DMS153 treated with DMSO at 0.1 percent for 48 hours (cell line): Measurements from ENCODE around the gene KCNK5.

Experiments
- DNase-seq: peaks from one replicate; lab custom pipeline; 2025; ENCODE audit not compliant: unreplicated experiment; lab: John Stamatoyannopoulos, UW

KCNK5 gene

DNA sequence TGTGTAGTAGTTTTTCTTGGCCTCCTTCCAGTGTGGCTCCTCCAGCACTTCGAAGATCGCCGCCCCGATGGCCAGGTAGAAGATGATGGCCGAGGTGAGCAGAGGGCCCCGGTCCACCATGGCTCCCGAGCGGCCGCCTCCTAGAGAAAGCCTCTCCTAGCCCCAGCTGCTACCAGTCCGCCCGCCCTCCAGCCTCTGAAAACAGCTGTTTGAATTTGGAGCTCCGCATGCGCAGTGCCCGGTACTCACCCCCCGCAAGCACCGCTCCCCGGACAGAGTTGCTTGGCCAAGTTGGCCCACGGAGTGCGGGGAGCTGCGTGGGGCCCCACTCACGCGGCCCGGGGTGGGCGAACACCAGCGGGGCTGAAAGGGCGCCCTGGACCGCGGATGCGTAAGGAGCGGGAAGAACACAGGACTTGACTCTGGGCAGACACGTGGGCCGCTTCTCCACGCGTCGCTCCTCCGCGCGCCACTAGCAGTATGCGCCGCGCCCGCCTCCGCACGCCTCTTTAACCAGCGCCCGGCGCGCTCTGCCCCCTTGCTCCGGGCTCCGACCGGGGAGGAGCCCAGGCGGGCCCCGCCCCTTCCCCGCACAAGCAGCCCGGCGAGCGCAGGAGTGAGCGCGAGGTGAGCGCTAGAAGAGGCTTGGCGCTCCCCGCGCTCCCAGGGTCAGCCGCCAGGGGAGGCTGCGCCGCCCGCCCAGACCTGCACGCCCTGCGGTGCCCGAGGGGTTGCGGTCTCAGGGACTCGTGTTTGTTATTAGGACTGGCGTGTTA lies at the start of gene KCNK5:
TSS of gene KCNK5 (minus strand) at position 484 of the 776 bp plus-strand sequence. CDS start at position 120, 364 bp downstream.
- peak; percentile 33 for DNase-seq

DNA sequence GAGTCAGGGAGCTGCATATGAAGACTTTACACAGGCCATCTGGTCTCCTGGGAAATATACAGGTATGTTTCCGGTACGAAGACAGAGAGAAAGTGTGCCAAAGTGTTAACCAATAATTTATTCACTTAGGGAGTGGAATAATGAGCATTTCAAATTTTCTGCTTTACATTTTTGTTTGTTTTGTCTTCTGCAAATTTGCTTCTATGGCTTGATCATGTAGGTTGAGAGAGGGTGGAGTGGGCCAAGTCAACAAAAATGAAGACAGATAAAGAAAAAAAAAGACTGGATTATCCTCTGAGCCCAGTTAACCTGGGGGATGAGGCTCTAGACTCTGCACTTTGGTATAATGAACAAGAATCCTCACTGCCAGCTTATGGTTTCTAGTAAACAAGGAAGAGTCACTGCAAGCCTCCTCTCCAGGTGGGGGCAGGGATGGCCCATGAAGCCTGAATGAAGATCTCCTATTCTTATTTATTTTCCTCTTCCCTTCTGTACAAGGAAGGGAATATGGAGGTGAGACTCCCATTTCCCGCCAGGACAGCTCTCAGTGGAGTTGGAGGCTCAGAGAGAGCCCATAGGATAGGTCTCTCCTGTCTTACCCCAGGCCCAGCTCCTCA lies 47.2 kb upstream of the KCNK5 start:
- DNase-seq = no peak

DNA sequence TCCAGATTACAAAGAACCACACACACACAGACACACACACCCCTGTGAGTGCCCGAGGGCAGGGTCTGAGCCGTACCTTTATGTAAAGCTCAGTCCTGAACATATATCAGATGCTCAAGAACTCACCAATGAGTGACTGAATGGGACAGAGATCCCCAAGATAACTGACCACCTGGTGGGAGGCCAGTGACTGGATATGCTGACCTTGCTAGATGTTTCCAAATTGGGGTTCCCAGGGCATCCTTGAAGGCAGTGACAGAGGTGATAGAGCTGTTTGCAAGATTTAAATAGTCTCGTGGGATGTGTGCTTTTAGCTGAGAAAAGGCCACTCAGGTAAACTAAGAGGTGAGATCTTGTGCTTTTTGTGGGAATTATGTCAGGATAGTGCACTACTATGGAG lies 45.6 kb upstream of the KCNK5 start:
- no peak for DNase-seq

GRCh38 chr6:39274471-39274870 lies 45.2 kb upstream of the KCNK5 start:
- no peak for DNase-seq

GRCh38 chr6:39273406-39273821 lies 44.1 kb upstream of the KCNK5 start:
- no peak for DNase-seq

- no peak for DNase-seq
These were observed 40.7 kb upstream of the KCNK5 start for GRCh38 chr6:39269961-39270360.

- no peak for DNase-seq
These were observed 39.4 kb upstream of the KCNK5 start for GRCh38 chr6:39268721-39269120.

- DNase-seq = no peak
These were observed 38.9 kb upstream of the KCNK5 start for GRCh38 chr6:39268171-39268570.

GRCh38 chr6:39266782-39267355 lies 37.6 kb upstream of the KCNK5 start:
- DNase-seq = no peak

GRCh38 chr6:39266375-39266774 lies 37.1 kb upstream of the KCNK5 start:
- peak; percentile 64 for DNase-seq

DNA sequence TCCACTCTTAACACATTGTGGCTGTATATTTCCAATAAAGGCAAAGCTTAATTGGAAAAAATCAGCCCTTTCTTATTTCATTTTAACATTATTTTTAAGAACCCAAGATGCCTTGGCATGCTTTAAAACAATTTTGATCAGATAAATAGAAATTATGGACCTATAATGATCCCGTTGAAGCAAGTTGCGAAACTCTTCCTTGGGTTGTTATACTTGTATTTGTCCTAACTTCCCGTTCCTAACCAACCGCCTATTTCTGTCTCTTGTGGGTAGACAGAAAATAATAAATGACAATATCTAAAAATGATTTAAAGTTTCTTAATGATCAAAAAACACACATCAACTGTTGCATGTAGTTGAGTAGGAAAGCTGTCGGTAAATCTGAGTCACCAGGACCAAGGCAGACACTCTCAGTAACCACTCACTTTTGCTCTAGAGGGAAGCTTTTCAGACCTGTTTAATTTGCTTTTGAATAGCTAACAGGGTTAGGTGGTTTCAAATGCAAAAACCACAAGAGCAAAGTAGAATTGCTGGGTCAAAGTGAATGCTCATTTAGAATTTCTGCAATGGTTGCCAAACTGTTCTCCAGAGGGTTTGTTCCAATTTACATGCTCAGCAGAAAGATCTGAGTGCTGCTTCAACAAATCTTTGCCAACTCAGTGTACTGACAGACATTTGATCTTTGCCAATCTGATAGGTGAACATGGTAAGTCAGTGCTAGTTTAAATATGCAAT lies 34.2 kb upstream of the KCNK5 start:
- DNase-seq = no peak

DNA sequence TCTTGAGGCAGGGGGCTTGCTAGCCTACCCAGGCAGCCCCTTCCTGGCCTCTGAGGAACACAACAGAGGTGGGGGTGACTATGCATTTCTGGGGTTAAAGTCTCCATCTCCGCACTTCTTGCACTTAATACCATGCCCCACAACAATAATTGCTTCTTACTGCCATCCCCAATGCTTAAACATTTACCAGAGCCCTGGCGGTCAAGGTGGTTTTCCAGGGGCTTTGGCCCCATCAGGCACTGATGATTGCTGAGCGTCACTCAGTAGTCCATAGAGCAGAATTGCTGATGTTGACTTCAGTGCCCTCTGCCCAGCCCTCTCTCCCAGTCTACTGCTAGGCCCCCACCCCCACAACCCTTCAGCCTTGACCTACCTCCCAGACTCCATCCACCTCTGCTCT lies 32.5 kb upstream of the KCNK5 start:
- DNase-seq = no peak

- DNase-seq = no peak
These were observed 31.7 kb upstream of the KCNK5 start for GRCh38 chr6:39260953-39261352.

DNA sequence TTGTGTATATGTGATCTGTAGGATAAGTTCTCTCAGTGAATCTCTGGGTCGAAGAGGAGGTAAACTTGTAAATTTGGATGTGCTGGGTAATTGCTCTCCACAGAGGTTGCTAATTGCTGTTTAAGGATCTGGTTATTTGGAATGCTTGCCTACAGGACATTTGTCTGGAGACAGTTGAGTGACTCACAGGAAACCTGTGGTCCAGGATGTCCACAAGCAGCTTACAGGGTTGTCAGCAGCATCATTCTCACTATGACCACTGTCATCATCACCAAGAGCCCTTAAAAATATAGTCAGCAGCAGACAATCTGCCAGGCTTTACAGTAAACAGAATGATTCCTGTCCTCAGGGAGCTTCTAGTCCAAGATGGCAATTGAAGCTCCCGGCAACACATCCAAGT lies 31.2 kb upstream of the KCNK5 start:
- no peak for DNase-seq

DNA sequence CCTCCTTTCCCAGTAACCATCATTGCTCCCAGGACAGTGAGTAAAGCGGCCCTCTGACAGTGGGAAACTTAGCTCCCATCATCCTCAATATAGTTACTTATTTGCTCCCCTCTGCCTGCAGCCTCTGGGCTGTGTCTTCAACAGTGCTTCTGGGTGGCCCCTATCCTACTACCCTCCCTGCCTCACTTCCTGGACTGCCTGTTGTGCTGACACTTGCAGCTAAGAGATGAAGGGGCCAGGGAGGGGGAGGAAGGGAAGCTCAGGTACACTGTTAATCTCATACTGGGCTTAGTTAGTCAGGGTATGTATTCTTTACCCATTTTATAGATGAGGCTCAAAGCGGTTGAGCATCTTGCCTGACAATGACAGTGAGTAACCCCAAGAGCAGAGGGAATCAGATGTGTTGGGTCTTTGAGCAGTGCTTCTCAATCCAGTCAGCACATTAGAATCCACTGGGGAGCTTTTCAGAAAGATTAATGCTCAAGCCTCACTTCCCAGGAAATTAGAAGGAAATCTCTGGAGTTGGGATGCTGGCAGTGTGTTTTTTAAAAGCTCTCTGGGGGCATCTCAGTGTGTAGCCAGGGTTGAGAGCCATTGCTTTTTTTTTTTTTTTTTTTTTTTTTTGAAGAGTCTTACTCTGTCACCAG lies 27.1 kb upstream of the KCNK5 start:
- no peak for DNase-seq

DNA sequence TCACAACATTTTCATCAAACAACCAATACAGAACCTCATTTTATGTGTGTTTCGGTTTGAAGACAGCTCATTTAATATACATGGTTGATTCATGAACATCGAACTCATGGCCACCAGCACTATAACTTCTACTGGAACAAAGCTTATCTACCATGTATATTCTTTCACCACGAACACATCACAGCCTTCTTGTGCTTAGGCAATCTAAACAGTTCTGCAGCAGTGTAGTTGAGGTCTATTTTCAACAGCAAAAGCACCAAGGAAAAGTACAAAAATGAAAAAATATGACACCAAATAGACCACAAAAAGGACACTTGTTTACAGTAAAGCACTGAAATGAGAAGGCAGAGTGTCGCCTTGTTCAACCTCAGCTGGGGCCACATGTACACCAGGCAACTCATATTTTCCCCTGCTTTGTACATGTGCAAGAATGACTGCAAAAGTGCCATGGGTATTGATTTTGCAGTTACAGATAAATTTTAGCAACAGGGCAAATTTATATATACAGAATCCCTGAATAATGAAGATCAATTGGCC lies 25.8 kb upstream of the KCNK5 start:
- no peak for DNase-seq

DNA sequence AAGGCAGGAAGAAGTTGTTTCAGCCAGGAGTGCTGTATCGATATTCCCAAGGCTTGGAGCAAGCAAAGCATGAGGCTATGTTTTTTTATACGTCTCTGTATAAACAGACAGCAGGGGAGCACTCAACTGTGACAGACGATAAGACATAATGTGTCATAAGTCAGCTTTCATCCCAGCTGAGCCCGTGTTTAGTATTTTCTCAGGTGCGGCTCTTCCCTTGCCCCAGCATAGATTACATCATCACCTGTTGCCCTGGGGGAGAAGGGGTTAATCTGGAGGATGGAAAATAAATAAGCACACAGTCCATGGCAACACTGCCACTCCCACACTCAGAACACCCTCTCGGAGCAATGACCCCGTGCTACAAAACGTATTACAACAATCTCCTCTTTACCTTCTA lies 22.1 kb upstream of the KCNK5 start:
- DNase-seq = peak; percentile 51

- DNase-seq = no peak
These were observed 21.2 kb upstream of the KCNK5 start for GRCh38 chr6:39250507-39250906.

- no peak for DNase-seq
These were observed 20.0 kb upstream of the KCNK5 start for GRCh38 chr6:39249278-39249677.

DNA sequence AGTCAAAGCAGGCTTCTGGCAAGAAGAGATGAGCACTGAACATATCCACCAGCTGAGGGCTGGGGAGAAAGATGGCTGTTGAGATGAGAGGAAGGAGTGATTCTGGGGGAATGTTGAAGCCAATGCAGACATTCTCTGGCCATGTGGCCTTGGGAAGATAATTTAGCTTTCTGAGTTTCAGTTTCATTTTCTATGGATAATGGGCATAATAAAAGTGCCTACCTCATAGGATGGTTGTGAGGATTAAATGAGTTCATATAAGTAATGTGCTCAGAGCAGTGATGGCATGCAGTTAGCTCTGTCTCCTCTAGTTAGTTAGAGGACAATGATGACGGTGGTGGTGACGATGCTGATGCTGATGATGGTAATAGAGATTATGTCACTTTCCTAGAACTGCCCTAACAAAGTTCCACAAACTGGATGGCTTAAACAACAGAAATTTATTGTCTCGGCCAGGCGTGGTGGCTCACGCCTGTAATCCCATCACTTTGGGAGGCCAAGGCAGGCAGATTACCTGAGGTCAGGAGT lies 18.5 kb upstream of the KCNK5 start:
- DNase-seq = no peak

- no peak for DNase-seq
These were observed 14.5 kb upstream of the KCNK5 start for GRCh38 chr6:39243809-39244208.
